PC-3 (cell line): ENCODE measurements around the gene PBRM1.

ENCODE experiments used
- EZH2phosphoT487 ChIP-seq: fragments of 300-600 bp; sonication (generic); IDR thresholded peaks from 2 replicates; pipeline ENCODE4 v1.6.1; 2018; ENCODE audit warnings: mild to moderate bottlenecking, antibody characterized with exemption, low read length, borderline replicate concordance
- TF ChIP-seq, protein P1 (sequence below): fragments of 300-600 bp; sonication (generic); conservative IDR thresholded peaks from 2 replicates; pipeline ENCODE4 v1.5.1; 2017; ENCODE audit warnings: antibody characterized with exemption, low read depth, mild to moderate bottlenecking, low read length

GRCh38 chr3:52684184-52684583, 1.5 kb downstream of the PBRM1 start:
- TF ChIP-seq, protein P1, sequence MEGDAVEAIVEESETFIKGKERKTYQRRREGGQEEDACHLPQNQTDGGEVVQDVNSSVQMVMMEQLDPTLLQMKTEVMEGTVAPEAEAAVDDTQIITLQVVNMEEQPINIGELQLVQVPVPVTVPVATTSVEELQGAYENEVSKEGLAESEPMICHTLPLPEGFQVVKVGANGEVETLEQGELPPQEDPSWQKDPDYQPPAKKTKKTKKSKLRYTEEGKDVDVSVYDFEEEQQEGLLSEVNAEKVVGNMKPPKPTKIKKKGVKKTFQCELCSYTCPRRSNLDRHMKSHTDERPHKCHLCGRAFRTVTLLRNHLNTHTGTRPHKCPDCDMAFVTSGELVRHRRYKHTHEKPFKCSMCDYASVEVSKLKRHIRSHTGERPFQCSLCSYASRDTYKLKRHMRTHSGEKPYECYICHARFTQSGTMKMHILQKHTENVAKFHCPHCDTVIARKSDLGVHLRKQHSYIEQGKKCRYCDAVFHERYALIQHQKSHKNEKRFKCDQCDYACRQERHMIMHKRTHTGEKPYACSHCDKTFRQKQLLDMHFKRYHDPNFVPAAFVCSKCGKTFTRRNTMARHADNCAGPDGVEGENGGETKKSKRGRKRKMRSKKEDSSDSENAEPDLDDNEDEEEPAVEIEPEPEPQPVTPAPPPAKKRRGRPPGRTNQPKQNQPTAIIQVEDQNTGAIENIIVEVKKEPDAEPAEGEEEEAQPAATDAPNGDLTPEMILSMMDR = no peak
- no peak for TF ChIP-seq EZH2phosphoT487
